GM21529 (cell line): ENCODE results near the gene RPA1.
"Not testable (repeated sequence)": the region's sequence is repeated elsewhere in the genome, so short reads cannot be mapped to it uniquely, and the experiment has no call there.

Source experiments
- ATAC-seq: cut with Tn5 transposase; IDR thresholded peaks from one replicate; pipeline ENCODE4 v1.9.1; 2021; ENCODE audit not compliant: unreplicated experiment

The RPA1 gene

GRCh38 chr17:1829592-1830257 is at the start of gene RPA1, which contains the start of gene SMYD4:
TSS of gene RPA1 (plus strand) at chr17:1830005. CDS start at chr17:1830094, 89 bp downstream.
TSS of gene SMYD4 (minus strand) at chr17:1829902. CDS start at chr17:1827994, 1,908 bp downstream.
- peak; percentile 87 for ATAC-seq

- no peak for ATAC-seq
These were observed 47.6 kb upstream of the RPA1 start for GRCh38 chr17:1782171-1782567.

- no peak for ATAC-seq
These were observed 46.5 kb upstream of the RPA1 start for GRCh38 chr17:1783271-1783670.

- ATAC-seq, result no peak
These were observed 45.8 kb upstream of the RPA1 start for GRCh38 chr17:1783834-1784611.

- ATAC-seq, result no peak
These were observed 43.9 kb upstream of the RPA1 start for GRCh38 chr17:1785930-1786329.

GRCh38 chr17:1786708-1787107 is 43.1 kb upstream of the RPA1 start:
- ATAC-seq, result no peak

GRCh38 chr17:1787301-1787902 is 42.4 kb upstream of the RPA1 start:
- ATAC-seq, result no peak

- ATAC-seq, result no peak
These were observed 39.9 kb upstream of the RPA1 start for GRCh38 chr17:1789936-1790335.

GRCh38 chr17:1792495-1793446 is 37.0 kb upstream of the RPA1 start:
- ATAC-seq, result no peak

- no peak for ATAC-seq
These were observed 36.4 kb upstream of the RPA1 start for GRCh38 chr17:1793447-1793806.

GRCh38 chr17:1796800-1797199 is 33.0 kb upstream of the RPA1 start:
- ATAC-seq, result no peak

- ATAC-seq, result no peak
These were observed 32.5 kb upstream of the RPA1 start for GRCh38 chr17:1797323-1797722.

GRCh38 chr17:1797846-1798245 is 32.0 kb upstream of the RPA1 start:
- ATAC-seq, result not testable (repeated sequence)

- ATAC-seq, result no peak
These were observed 29.6 kb upstream of the RPA1 start for GRCh38 chr17:1800240-1800639.

GRCh38 chr17:1800712-1801111 is 29.1 kb upstream of the RPA1 start:
- no peak for ATAC-seq

GRCh38 chr17:1802429-1802828 is 27.4 kb upstream of the RPA1 start:
- ATAC-seq, result no peak

- ATAC-seq, result no peak
These were observed 26.5 kb upstream of the RPA1 start for GRCh38 chr17:1803280-1803679.

- ATAC-seq, result no peak
These were observed 21.9 kb upstream of the RPA1 start for GRCh38 chr17:1807890-1808289.

- no peak for ATAC-seq
These were observed 21.2 kb upstream of the RPA1 start for GRCh38 chr17:1808644-1809043.

- not testable (repeated sequence) for ATAC-seq
These were observed 20.0 kb upstream of the RPA1 start for GRCh38 chr17:1809815-1810214.
